Measurements from ENCODE around the gene TMEM200B.
"Not testable (repeated sequence)": the region's sequence is repeated elsewhere in the genome, so short reads cannot be mapped to it uniquely, and the experiment has no call there.

Gene TMEM200B

GRCh38 chr1:29105822-29106221 lies 17.9 kb downstream of the TMEM200B start:
- DNase-seq, result no peak

DNA sequence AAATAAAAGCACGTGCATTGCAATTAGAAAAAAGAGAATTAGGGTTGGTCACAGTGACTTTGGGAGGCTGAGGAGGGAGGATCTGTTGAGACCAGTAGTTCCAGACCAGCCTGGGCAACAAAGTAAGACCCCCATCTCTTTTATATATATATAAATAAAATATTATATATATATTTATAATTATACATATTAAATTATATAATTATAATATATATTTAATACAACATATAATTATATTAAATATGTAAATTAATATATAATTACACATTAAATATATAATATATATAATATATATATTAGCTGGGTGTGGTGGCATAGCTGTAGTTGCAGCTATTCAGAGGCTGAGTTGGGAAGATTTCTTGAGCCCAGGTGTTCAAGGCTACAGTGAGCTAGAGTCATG lies 23.2 kb downstream of the TMEM200B start:
- no peak for DNase-seq

DNA sequence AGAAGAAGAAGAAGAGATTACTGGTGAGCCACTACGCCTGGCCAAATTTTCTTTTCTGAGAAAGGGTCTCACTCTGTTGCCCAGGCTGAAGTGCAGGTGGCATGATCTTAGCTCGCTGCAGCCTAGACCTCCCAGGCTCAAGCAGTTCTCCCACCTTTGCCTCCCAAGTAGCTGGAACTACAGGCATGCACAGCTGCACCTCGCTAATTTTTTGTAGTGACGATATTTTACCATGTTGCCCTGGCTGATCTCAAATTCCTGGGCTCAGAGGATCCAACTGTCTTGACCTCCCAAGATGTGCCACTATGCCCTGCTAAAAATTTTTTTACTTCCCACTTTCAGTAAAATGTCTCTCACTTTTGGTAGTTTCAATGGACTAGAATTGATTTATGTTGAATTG lies 24.4 kb downstream of the TMEM200B start:
- no peak for DNase-seq

- DNase-seq, result no peak
These were observed 27.3 kb downstream of the TMEM200B start for GRCh38 chr1:29096231-29096886.

- no peak for DNase-seq
These were observed 28.7 kb downstream of the TMEM200B start for GRCh38 chr1:29094954-29095353.

DNA sequence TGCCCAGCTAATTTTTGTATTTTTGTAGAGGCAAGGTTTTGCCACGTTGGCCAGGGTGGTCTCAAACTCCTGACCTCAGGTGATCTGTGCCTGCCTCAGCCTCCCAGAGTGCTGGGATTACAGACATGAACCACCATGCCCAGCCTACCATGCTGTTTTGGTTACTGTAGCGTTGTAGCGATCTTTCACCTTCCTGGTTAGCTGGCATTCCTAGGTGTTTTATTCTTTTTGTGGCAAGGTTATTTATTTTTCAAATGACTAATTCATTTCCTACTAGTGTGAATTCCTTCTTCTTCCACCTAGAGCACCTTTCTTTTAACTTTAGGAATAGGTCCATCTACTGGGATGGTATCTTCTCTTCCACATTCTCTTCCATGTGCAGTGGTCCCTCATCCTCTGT lies 29.3 kb downstream of the TMEM200B start:
- DNase-seq, result no peak

- DNase-seq, result not testable (repeated sequence)
These were observed 31.0 kb downstream of the TMEM200B start for GRCh38 chr1:29092704-29093103.

GRCh38 chr1:29090937-29091618 lies 32.6 kb downstream of the TMEM200B start:
- DNase-seq, result peak; percentile 14

GRCh38 chr1:29084196-29084521 lies 39.5 kb downstream of the TMEM200B start:
- DNase-seq, result no peak

DNA sequence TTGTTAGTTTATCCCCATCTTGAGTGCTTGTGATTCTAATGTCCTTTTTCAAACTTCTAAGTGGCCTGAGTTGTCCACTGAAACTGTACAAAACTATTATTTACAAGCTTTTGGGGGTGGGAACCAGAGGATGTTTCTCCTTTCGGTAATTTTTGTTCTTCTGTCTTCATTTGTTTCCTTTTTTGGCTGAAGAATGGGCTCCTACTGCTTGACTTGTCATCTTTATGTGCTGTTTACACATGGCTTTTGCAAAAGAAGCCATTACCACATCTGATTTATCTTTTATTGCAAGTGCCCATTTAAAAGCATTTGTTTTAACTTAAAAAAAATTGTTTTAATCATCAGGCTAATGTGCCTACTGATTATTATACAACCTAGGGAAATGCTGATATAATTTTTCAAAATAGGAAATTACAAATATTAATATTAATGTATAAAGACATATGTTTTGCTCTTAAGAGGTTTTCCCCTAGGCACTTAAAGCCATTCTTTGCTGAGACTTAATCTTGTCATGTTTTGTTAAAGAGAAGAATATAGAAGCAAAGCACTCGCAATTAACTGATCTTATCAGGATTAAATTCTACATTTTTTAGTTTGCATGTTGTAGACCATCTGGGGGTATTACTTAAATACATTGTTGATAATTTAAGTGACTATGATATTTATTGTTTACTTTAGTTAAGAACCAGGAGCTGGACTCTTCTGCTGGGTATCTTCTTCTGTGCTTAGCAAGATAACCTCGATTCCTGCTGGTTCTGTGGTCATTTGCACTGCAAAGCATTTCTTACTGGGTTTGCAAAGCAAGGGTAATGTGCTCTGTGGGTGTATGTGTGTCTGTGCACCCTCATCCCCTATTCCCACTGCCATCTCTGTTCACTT lies 40.1 kb downstream of the TMEM200B start:
- no peak for DNase-seq

- no peak for DNase-seq
These were observed 41.2 kb downstream of the TMEM200B start for GRCh38 chr1:29082519-29082918.

- no peak for DNase-seq
These were observed 42.5 kb downstream of the TMEM200B start for GRCh38 chr1:29081201-29081600.

- DNase-seq, result not testable (repeated sequence)
These were observed 43.6 kb downstream of the TMEM200B start for GRCh38 chr1:29079916-29080629.

DNA sequence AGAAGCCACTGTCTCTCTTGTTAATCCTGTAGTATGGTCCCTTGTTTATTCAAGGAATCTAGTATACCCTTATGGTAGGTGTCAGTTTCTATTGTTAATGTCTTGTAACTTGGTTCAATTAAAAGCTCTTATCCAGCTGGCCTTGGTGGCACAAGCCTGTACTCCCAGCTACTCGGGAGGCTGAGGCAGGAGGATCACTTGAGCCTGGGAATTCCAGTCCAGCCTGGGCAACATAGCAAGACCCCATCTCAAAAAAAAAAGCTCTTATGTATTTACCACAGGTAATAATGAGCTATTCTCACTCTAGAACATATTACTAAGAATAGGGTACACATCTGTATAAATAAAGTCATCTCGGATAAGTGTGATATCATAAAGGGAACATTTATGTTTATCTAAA lies 46.5 kb downstream of the TMEM200B start:
- no peak for DNase-seq

Data from NCI-H2029 (cell line).